Measurements from ENCODE around the gene RBM10.

Gene RBM10

DNA sequence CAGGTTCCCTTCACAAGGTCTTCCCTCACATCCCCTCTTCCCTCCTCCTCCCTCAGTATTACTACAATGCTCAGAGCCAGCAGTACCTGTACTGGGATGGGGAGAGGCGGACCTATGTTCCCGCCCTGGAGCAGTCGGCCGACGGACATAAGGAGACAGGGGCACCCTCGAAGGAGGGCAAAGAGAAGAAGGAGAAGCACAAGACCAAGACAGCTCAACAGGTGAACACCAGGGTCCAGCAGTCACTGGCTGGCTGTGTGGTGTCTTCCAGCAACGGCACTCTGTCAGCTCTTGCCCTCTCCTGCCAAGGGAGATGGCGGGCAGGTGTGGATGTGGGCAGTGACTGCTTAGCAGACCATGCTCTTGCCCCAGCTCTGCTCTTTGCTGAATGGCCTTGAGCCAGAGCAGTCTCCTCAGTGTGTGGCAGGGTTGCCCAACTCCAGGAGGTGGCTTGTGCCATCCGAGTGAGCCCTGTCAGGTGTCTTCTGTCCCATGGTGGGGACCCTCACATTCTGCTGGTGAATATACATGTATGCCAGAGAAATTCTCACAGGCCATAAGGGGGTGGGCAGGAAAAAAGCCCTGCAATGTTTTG, 37.2 kb downstream of the RBM10 start:
- Histone ChIP-seq H3K9ac (ENCODE audit: low read depth, low read length, poor library complexity) (no peak overlapping the region), H3K27ac (replicated peaks; ENCODE audit: low read length) (no peak overlapping the region), H4K91ac (ENCODE audit: low read depth, low read length, poor library complexity) (no peak overlapping the region), H3K4me1 (ENCODE audit: control insufficient read depth in 2 of 2, insufficient read depth in 1 of 2, low read depth in 1 of 2, low read length in 2 of 2) (no peaks in the 10 kb centered on the region), H2BK5ac (ENCODE audit: low read length) (no peak overlapping the region), H3K23ac (ENCODE audit: low read depth, low read length, poor library complexity) (no peak overlapping the region), H4K8ac (ENCODE audit: low read depth, low read length) (no peak overlapping the region), H3K4me3 (ENCODE audit: low read length in 2 of 2) (no peak overlapping the region), H3K79me1 (ENCODE audit: low read depth, low read length) (no peaks in the 10 kb centered on the region), H3K4me2 (ENCODE audit: insufficient read depth, low read length, poor library complexity, severe bottlenecking) (no peak overlapping the region), H2BK12ac (ENCODE audit: low read length) (no peak overlapping the region), H3K4ac (ENCODE audit: low read length) (no peak overlapping the region), H2BK15ac (ENCODE audit: low read length) (no peak overlapping the region), H3K36me3 (replicated peaks in 1 of 2; ENCODE audit: control insufficient read depth in 2 of 2, insufficient read depth in 2 of 2, low read length in 2 of 2) (peaks cover 31 to 92% of the 10 kb centered on the region in 2 donors), H3K27me3 (ENCODE audit: control insufficient read depth in 3 of 3, insufficient read depth in 3 of 3, low read depth in 1 of 3, low read length in 3 of 3) (peaks cover 0 to 65% (median 0%) of the 10 kb centered on the region in 3 experiments), H2AFZ (ENCODE audit: low read length) (no peak overlapping the region), H3K9me3 (replicated peaks in 1 of 2; ENCODE audit: control insufficient read depth in 2 of 2, insufficient read depth in 1 of 2, low read depth in 1 of 2, low read length in 2 of 2) (no peaks in the 10 kb centered on the region), H2BK120ac (ENCODE audit: low read depth, low read length) (no peak overlapping the region), H3K18ac (ENCODE audit: low read length) (no peak overlapping the region), H2AK5ac (ENCODE audit: low read depth, low read length) (no peak overlapping the region), H3K14ac (ENCODE audit: low read length) (no peak overlapping the region)
- WGBS, 2 donors (ENCODE audit: extremely low coverage in 2 of 2, insufficient read length in 2 of 2, insufficient replicate concordance in 1 of 2): no CpG with 5 or more reads among the region's 9 CpGs
- no peak for DNase-seq (ENCODE audit: low spot score)

DNA sequence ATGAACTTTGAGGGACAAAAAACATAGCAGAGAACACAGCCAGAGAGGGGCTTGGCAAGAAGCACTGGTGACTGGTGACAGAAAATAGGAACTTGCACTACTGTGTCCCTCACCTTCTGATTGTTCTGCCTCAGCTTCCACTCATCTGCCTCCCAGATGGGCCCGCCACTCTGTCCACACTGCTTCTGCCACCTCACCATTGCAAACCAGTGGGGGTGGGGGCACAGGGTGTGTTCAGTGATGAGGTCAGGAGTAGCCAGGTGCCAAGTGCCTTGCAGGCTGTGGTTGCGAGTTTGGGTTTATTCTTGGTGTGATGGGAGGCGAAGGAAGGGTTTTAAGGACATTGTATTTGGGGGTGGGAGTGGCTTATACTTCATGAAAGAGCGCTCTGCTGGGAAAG, 39.5 kb downstream of the RBM10 start:
- no peak overlapping the region for H2BK120ac ChIP-seq (ENCODE audit: low read depth, low read length)
- no peak overlapping the region for H3K4me2 ChIP-seq (ENCODE audit: insufficient read depth, low read length, poor library complexity, severe bottlenecking)
- H3K27me3 ChIP-seq (ENCODE audit: control insufficient read depth in 3 of 3, insufficient read depth in 3 of 3, low read depth in 1 of 3, low read length in 3 of 3): peaks cover 0 to 46% (median 0%) of the 10 kb centered on the region in 3 experiments
- H3K4me1 ChIP-seq (ENCODE audit: control insufficient read depth in 2 of 2, insufficient read depth in 1 of 2, low read depth in 1 of 2, low read length in 2 of 2): no peaks in the 10 kb centered on the region
- no peak overlapping the region for H3K23ac ChIP-seq (ENCODE audit: low read depth, low read length, poor library complexity)
- no peak overlapping the region for H2BK15ac ChIP-seq (ENCODE audit: low read length)
- H3K4ac ChIP-seq (ENCODE audit: low read length): no peak overlapping the region
- no CpG with 5 or more reads among the region's 4 CpGs for WGBS, 2 donors (ENCODE audit: extremely low coverage in 2 of 2, insufficient read length in 2 of 2, insufficient replicate concordance in 1 of 2)
- H2BK12ac ChIP-seq (ENCODE audit: low read length): no peak overlapping the region
- no peak overlapping the region for H3K27ac ChIP-seq (replicated peaks; ENCODE audit: low read length)
- peaks cover 20 to 73% of the 10 kb centered on the region in 2 donors for H3K36me3 ChIP-seq (replicated peaks in 1 of 2; ENCODE audit: control insufficient read depth in 2 of 2, insufficient read depth in 2 of 2, low read length in 2 of 2)
- H2AFZ ChIP-seq (ENCODE audit: low read length): no peak overlapping the region
- H3K9me3 ChIP-seq (replicated peaks in 1 of 2; ENCODE audit: control insufficient read depth in 2 of 2, insufficient read depth in 1 of 2, low read depth in 1 of 2, low read length in 2 of 2): no peaks in the 10 kb centered on the region
- H2BK5ac ChIP-seq (ENCODE audit: low read length): no peak overlapping the region
- H4K8ac ChIP-seq (ENCODE audit: low read depth, low read length): no peak overlapping the region
- H3K14ac ChIP-seq (ENCODE audit: low read length): no peak overlapping the region
- no peak overlapping the region for H3K9ac ChIP-seq (ENCODE audit: low read depth, low read length, poor library complexity)
- H2AK5ac ChIP-seq (ENCODE audit: low read depth, low read length): no peak overlapping the region
- no peak overlapping the region for H4K91ac ChIP-seq (ENCODE audit: low read depth, low read length, poor library complexity)
- no peak overlapping the region for H3K4me3 ChIP-seq (ENCODE audit: low read length in 2 of 2)
- no peak overlapping the region for H3K18ac ChIP-seq (ENCODE audit: low read length)
- H3K79me1 ChIP-seq (ENCODE audit: low read depth, low read length): no peaks in the 10 kb centered on the region
- DNase-seq (ENCODE audit: low spot score): no peak

DNA sequence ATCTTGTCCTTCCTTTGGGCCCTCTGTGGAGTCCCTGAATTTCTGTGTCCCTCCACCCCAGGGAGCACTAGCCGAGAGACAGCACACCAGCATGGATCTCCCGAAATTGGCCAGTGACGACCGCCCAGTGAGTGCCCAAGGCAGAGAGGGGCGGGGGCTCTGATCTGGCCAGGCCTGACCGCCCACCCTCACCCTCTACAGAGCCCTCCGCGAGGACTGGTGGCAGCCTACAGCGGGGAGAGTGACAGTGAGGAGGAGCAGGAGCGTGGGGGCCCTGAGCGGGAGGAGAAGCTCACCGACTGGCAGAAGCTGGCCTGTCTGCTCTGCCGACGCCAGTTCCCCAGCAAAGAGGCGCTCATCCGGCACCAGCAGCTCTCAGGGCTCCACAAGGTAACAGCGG, 40.2 kb downstream of the RBM10 start:
- Histone ChIP-seq H2BK15ac (ENCODE audit: low read length) (no peak overlapping the region), H3K4ac (ENCODE audit: low read length) (no peak overlapping the region), H2BK120ac (ENCODE audit: low read depth, low read length) (no peak overlapping the region), H3K79me1 (ENCODE audit: low read depth, low read length) (no peaks in the 10 kb centered on the region), H3K27ac (replicated peaks; ENCODE audit: low read length) (no peak overlapping the region), H3K4me2 (ENCODE audit: insufficient read depth, low read length, poor library complexity, severe bottlenecking) (no peak overlapping the region), H3K4me3 (ENCODE audit: low read length in 2 of 2) (no peak overlapping the region), H2BK5ac (ENCODE audit: low read length) (no peak overlapping the region), H3K36me3 (replicated peaks in 1 of 2; ENCODE audit: control insufficient read depth in 2 of 2, insufficient read depth in 2 of 2, low read length in 2 of 2) (peaks cover 18 to 66% of the 10 kb centered on the region in 2 donors), H3K14ac (ENCODE audit: low read length) (no peak overlapping the region), H3K4me1 (ENCODE audit: control insufficient read depth in 2 of 2, insufficient read depth in 1 of 2, low read depth in 1 of 2, low read length in 2 of 2) (no peaks in the 10 kb centered on the region), H3K18ac (ENCODE audit: low read length) (no peak overlapping the region), H3K9ac (ENCODE audit: low read depth, low read length, poor library complexity) (no peak overlapping the region), H4K8ac (ENCODE audit: low read depth, low read length) (no peak overlapping the region), H2AFZ (ENCODE audit: low read length) (no peak overlapping the region), H2AK5ac (ENCODE audit: low read depth, low read length) (no peak overlapping the region), H3K9me3 (replicated peaks in 1 of 2; ENCODE audit: control insufficient read depth in 2 of 2, insufficient read depth in 1 of 2, low read depth in 1 of 2, low read length in 2 of 2) (no peaks in the 10 kb centered on the region), H3K27me3 (ENCODE audit: control insufficient read depth in 3 of 3, insufficient read depth in 3 of 3, low read depth in 1 of 3, low read length in 3 of 3) (peaks cover 0 to 43% (median 0%) of the 10 kb centered on the region in 3 experiments), H4K91ac (ENCODE audit: low read depth, low read length, poor library complexity) (no peak overlapping the region), H2BK12ac (ENCODE audit: low read length) (no peak overlapping the region), H3K23ac (ENCODE audit: low read depth, low read length, poor library complexity) (no peak overlapping the region)
- WGBS, 2 donors (ENCODE audit: extremely low coverage in 2 of 2, insufficient read length in 2 of 2, insufficient replicate concordance in 1 of 2): no CpG with 5 or more reads among the region's 17 CpGs
- no peak for DNase-seq (ENCODE audit: low spot score)

DNA sequence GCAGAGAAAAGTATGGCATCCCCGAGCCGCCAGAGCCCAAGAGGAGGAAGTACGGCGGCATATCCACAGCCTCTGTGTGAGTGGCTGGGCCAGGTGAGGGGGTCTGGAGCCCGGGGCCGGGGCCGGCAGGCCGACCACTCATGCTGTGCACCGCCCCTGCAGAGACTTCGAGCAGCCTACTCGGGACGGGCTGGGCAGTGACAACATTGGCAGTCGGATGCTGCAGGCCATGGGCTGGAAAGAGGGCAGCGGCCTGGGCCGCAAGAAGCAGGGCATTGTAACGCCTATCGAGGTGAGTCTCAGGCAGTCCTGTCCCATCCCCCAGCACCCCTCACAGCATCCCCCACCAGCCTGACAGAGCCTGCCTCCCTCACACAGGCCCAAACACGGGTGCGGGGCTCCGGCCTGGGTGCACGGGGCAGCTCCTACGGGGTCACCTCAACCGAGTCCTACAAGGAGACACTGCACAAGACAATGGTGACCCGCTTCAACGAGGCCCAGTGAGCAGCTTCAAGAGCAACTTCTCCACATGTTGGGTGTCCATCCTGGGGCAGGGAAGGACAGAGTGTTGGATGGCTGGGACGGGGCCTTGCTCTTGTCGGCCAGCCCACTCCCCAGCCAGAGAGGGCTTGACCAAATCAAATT, 41.2 kb downstream of the RBM10 start:
- H3K4me3 ChIP-seq (ENCODE audit: low read length in 2 of 2): no peak overlapping the region
- no peak overlapping the region for H3K4ac ChIP-seq (ENCODE audit: low read length)
- peaks cover 16 to 56% of the 10 kb centered on the region in 2 donors for H3K36me3 ChIP-seq (replicated peaks in 1 of 2; ENCODE audit: control insufficient read depth in 2 of 2, insufficient read depth in 2 of 2, low read length in 2 of 2)
- WGBS, 2 donors (ENCODE audit: extremely low coverage in 2 of 2, insufficient read length in 2 of 2, insufficient replicate concordance in 1 of 2): no CpG with 5 or more reads among the region's 27 CpGs
- H2BK120ac ChIP-seq (ENCODE audit: low read depth, low read length): no peak overlapping the region
- H3K4me2 ChIP-seq (ENCODE audit: insufficient read depth, low read length, poor library complexity, severe bottlenecking): no peak overlapping the region
- H3K9ac ChIP-seq (ENCODE audit: low read depth, low read length, poor library complexity): no peak overlapping the region
- H2AFZ ChIP-seq (ENCODE audit: low read length): no peak overlapping the region
- H2AK5ac ChIP-seq (ENCODE audit: low read depth, low read length): no peak overlapping the region
- H3K23ac ChIP-seq (ENCODE audit: low read depth, low read length, poor library complexity): no peak overlapping the region
- H2BK5ac ChIP-seq (ENCODE audit: low read length): no peak overlapping the region
- DNase-seq (ENCODE audit: low spot score): no peak
- no peak overlapping the region for H3K18ac ChIP-seq (ENCODE audit: low read length)
- H4K8ac ChIP-seq (ENCODE audit: low read depth, low read length): no peak overlapping the region
- no peaks in the 10 kb centered on the region for H3K79me1 ChIP-seq (ENCODE audit: low read depth, low read length)
- H2BK15ac ChIP-seq (ENCODE audit: low read length): no peak overlapping the region
- H2BK12ac ChIP-seq (ENCODE audit: low read length): no peak overlapping the region
- no peaks in the 10 kb centered on the region for H3K9me3 ChIP-seq (replicated peaks in 1 of 2; ENCODE audit: control insufficient read depth in 2 of 2, insufficient read depth in 1 of 2, low read depth in 1 of 2, low read length in 2 of 2)
- H3K4me1 ChIP-seq (ENCODE audit: control insufficient read depth in 2 of 2, insufficient read depth in 1 of 2, low read depth in 1 of 2, low read length in 2 of 2): peaks cover 0 to 2% of the 10 kb centered on the region in 2 donors
- no peak overlapping the region for H3K27ac ChIP-seq (replicated peaks; ENCODE audit: low read length)
- H4K91ac ChIP-seq (ENCODE audit: low read depth, low read length, poor library complexity): no peak overlapping the region
- H3K27me3 ChIP-seq (ENCODE audit: control insufficient read depth in 3 of 3, insufficient read depth in 3 of 3, low read depth in 1 of 3, low read length in 3 of 3): peaks cover 0 to 38% (median 0%) of the 10 kb centered on the region in 3 experiments
- no peak overlapping the region for H3K14ac ChIP-seq (ENCODE audit: low read length)

Data from neuronal stem cell (in vitro differentiated cells).